IMR-90 (cell line): ENCODE results near the gene MCTP1. TPM values are rescaled to one million over a fixed set of nuclear protein-coding genes. Genes with fewer than 3 reads are reported as not detected.

Experiments
- ATAC-seq: fragments of 200-7000 bp; cut with Tn5 transposase; 2 replicates; pipeline ENCODE4 v1.9.1; 2020; ENCODE audit warnings: low read depth, mild to moderate bottlenecking, moderate library complexity
- BruUV-seq: library from RNA; stranded (reverse); fragments of 400-500 nt; replicated peaks from 2 replicates; lab custom pipeline; 2021; lab: Mats Ljungman, UMichigan
- CTCF ChIA-PET: fragments of 300-600 bp; formaldehyde crosslinking; extraction: SDS; loops from one replicate; lab custom pipeline; 2021; ENCODE audit warnings: antibody characterized with exemption; lab: Yijun Ruan, JAX
- POLR2A ChIA-PET: fragments of 300-600 bp; sonication (Branson Sonifier 250); formaldehyde crosslinking; loops from one replicate; lab custom pipeline; 2022; ENCODE audit warnings: antibody characterized with exemption; ENCODE audit not compliant: unreplicated experiment; lab: Charles Lee
- DNase-seq: peaks from one replicate; pipeline ENCODE4 v3.0.0; 2013
- H2AFZ ChIP-seq: replicated peaks from 2 replicates; pipeline ENCODE3; 2013; ENCODE audit warnings: low read length, mild to moderate bottlenecking; ENCODE audit not compliant: poor library complexity
- H2AK5ac ChIP-seq: 2 replicates; pipeline ENCODE4 v1.6.1; 2013; ENCODE audit warnings: low read depth, low read length, inconsistent platforms
- H2AK9ac ChIP-seq: replicated peaks from 2 replicates; pipeline ENCODE3; 2013; ENCODE audit warnings: mild to moderate bottlenecking, low read depth, low read length, moderate library complexity; ENCODE audit not compliant: poor library complexity
- H2BK120ac ChIP-seq: 2 replicates; pipeline ENCODE4 v1.6.1; 2013; ENCODE audit warnings: low read depth, low read length, inconsistent platforms
- H2BK15ac ChIP-seq: 3 replicates; pipeline ENCODE4 v1.6.1; 2013; ENCODE audit warnings: low read depth, low read length, inconsistent platforms
- H2BK20ac ChIP-seq: 2 replicates; pipeline ENCODE4 v1.6.1; 2013; ENCODE audit warnings: low read depth, mild to moderate bottlenecking, inconsistent platforms, low read length, moderate library complexity
- H2BK5ac ChIP-seq: 2 replicates; pipeline ENCODE4 v1.6.1; 2013; ENCODE audit warnings: mild to moderate bottlenecking, low read depth, low read length, inconsistent platforms; ENCODE audit not compliant: poor library complexity, severe bottlenecking
- H3K14ac ChIP-seq: replicated peaks from 2 replicates; pipeline ENCODE4 v1.6.1; 2013; ENCODE audit warnings: low read depth, low read length, inconsistent platforms
- H3K18ac ChIP-seq: 2 replicates; pipeline ENCODE4 v1.6.1; 2013; ENCODE audit warnings: low read depth, low read length, control low read depth
- H3K23ac ChIP-seq: 2 replicates; pipeline ENCODE4 v1.6.1; 2013; ENCODE audit warnings: low read depth, low read length, inconsistent platforms
- H3K27ac ChIP-seq: 2 replicates; pipeline ENCODE4 v1.5.1; 2013; ENCODE audit warnings: mild to moderate bottlenecking, control low read depth, low read length; ENCODE audit not compliant: insufficient read depth
- H3K27me3 ChIP-seq: 2 replicates; pipeline ENCODE4 v1.6.1; 2013; ENCODE audit warnings: low read length; ENCODE audit not compliant: control insufficient read depth, insufficient read depth
- H3K36me3 ChIP-seq: 2 replicates; pipeline ENCODE4 v1.6.1; 2013; ENCODE audit warnings: low read length, mixed read lengths; ENCODE audit not compliant: control insufficient read depth, insufficient read depth
- H3K4ac ChIP-seq: 2 replicates; pipeline ENCODE4 v1.6.1; 2013; ENCODE audit warnings: low read depth, low read length, inconsistent platforms
- H3K4me1 ChIP-seq: 2 replicates; pipeline ENCODE4 v1.6.1; 2013; ENCODE audit warnings: low read length, mixed read lengths; ENCODE audit not compliant: control insufficient read depth, insufficient read depth
- H3K4me2 ChIP-seq: 2 replicates; pipeline ENCODE4 v1.6.1; 2013; ENCODE audit warnings: low read depth, mild to moderate bottlenecking, control low read depth, low read length, moderate library complexity
- H3K4me3 ChIP-seq: 2 replicates; pipeline ENCODE4 v1.5.1; 2013; ENCODE audit warnings: low read depth, mild to moderate bottlenecking, control low read depth, low read length, moderate library complexity; ENCODE audit not compliant: insufficient read depth
- H3K56ac ChIP-seq: 2 replicates; pipeline ENCODE4 v1.6.1; 2013; ENCODE audit warnings: low read length, inconsistent platforms; ENCODE audit not compliant: insufficient read depth; ENCODE audit errors: extremely low read depth
- H3K79me1 ChIP-seq, 2 experiments: 2 replicates each; pipeline ENCODE4 v1.6.1; 2013; ENCODE audit warnings: low read length in 2 of 2, inconsistent platforms in 1 of 2, low read depth in 1 of 2
- H3K9ac ChIP-seq: 2 replicates; pipeline ENCODE4 v1.6.1; 2013; ENCODE audit warnings: low read depth, low read length, control low read depth
- H3K9me1 ChIP-seq: 2 replicates; pipeline ENCODE4 v1.6.1; 2013; ENCODE audit warnings: low read length, inconsistent platforms; ENCODE audit not compliant: insufficient read depth
- H3K9me3 ChIP-seq: 2 replicates; pipeline ENCODE4 v1.6.1; 2013; ENCODE audit warnings: low read length; ENCODE audit not compliant: control insufficient read depth, insufficient read depth
- H4K20me1 ChIP-seq: 2 replicates; pipeline ENCODE4 v1.6.1; 2013; ENCODE audit warnings: low read length, inconsistent platforms; ENCODE audit not compliant: insufficient read depth
- H4K5ac ChIP-seq: 2 replicates; pipeline ENCODE4 v1.6.1; 2013; ENCODE audit warnings: mild to moderate bottlenecking, low read depth, low read length, control low read depth
- H4K8ac ChIP-seq, 2 experiments: 2 replicates each; pipeline ENCODE4 v1.6.1; 2013; ENCODE audit warnings: low read depth in 2 of 2, low read length in 2 of 2, control low read depth in 1 of 2, inconsistent platforms in 1 of 2
- H4K91ac ChIP-seq: 2 replicates; pipeline ENCODE4 v1.6.1; 2013; ENCODE audit warnings: low read depth, low read length, inconsistent platforms; ENCODE audit not compliant: insufficient read depth
- BHLHE40 ChIP-seq: fragments of 150-350 bp; IDR thresholded peaks from 2 replicates; pipeline ENCODE4 v1.6.1; 2016; ENCODE audit warnings: mild to moderate bottlenecking, low read depth, low read length
- CEBPB ChIP-seq: IDR thresholded peaks from 2 replicates; pipeline ENCODE4 v1.6.1; 2012; ENCODE audit warnings: low read depth, low read length, improper control_type of control experiment
- CHD1 ChIP-seq: IDR thresholded peaks from 2 replicates; pipeline ENCODE4 v1.6.1; 2012; ENCODE audit warnings: low read depth, low read length, improper control_type of control experiment
- CTCF ChIP-seq: conservative IDR thresholded peaks from 2 replicates; pipeline ENCODE4 v1.5.1; 2012; ENCODE audit warnings: mild to moderate bottlenecking, low read depth, low read length, improper control_type of control experiment
- FOS ChIP-seq: fragments of 150-350 bp; IDR thresholded peaks from 2 replicates; pipeline ENCODE4 v1.6.1; 2016; ENCODE audit warnings: low read depth, low read length
- MAFK ChIP-seq: IDR thresholded peaks from 2 replicates; pipeline ENCODE4 v1.6.1; 2012; ENCODE audit warnings: low read depth, low read length, improper control_type of control experiment
- MAZ ChIP-seq: IDR thresholded peaks from 2 replicates; pipeline ENCODE4 v1.6.1; 2012; ENCODE audit warnings: low read depth, mild to moderate bottlenecking, low read length, improper control_type of control experiment, moderate library complexity, borderline replicate concordance
- MXI1 ChIP-seq: IDR thresholded peaks from 2 replicates; pipeline ENCODE4 v1.6.1; 2012; ENCODE audit warnings: low read depth, mild to moderate bottlenecking, low read length, moderate library complexity, borderline replicate concordance
- NFE2L2 ChIP-seq: fragments of 150-350 bp; IDR thresholded peaks from 2 replicates; pipeline ENCODE4 v1.6.1; 2016; ENCODE audit warnings: low read depth, mild to moderate bottlenecking, low read length
- POLR2A ChIP-seq: IDR thresholded peaks from 2 replicates; pipeline ENCODE4 v1.6.1; 2012; ENCODE audit warnings: mild to moderate bottlenecking, low read depth, low read length
- RAD21 ChIP-seq: IDR thresholded peaks from 2 replicates; pipeline ENCODE4 v1.6.1; 2012; ENCODE audit warnings: low read length, improper control_type of control experiment
- RCOR1 ChIP-seq: IDR thresholded peaks from 2 replicates; pipeline ENCODE4 v1.6.1; 2012; ENCODE audit warnings: mild to moderate bottlenecking, low read length, improper control_type of control experiment; ENCODE audit not compliant: insufficient replicate concordance
- RFX5 ChIP-seq: IDR thresholded peaks from 2 replicates; pipeline ENCODE4 v1.8.0; 2012; ENCODE audit warnings: low read depth, mild to moderate bottlenecking, low read length, moderate library complexity
- SMC3 ChIP-seq: fragments of 150-350 bp; IDR thresholded peaks from 2 replicates; pipeline ENCODE4 v1.6.1; 2016; ENCODE audit warnings: low read depth, mild to moderate bottlenecking, antibody characterized with exemption, low read length, moderate library complexity
- USF2 ChIP-seq: fragments of 150-350 bp; IDR thresholded peaks from 2 replicates; pipeline ENCODE4 v1.6.1; 2017; ENCODE audit warnings: mild to moderate bottlenecking, antibody characterized with exemption, low read length, low read depth
- WGBS, 2 experiments: methylation state at CpG; one replicate each; pipeline versions ENCODE4 v1.1.5 to v1.1.7; 2013; ENCODE audit warnings: missing lambda C conversion rate in 2 of 2; ENCODE audit not compliant: insufficient read length in 1 of 2; ENCODE audit errors: extremely low coverage in 2 of 2; 5-methylcytosine and 5-hydroxymethylcytosine counted together
- dilution Hi-C: fragments of 300-500 bp; cut with HindIII; formaldehyde crosslinking; loops from one replicate; pipeline ENCODE4 v1.14.3; 2018; ENCODE audit warnings: low sequenced_read_pairs; ENCODE audit not compliant: unreplicated experiment
- in situ Hi-C: fragments of 300-500 bp; cut with MboI; formaldehyde crosslinking; loops from 3 replicates; pipeline ENCODE4 v1.14.3; 2019; ENCODE audit warnings: low sequenced_read_pairs, inconsistent platforms, mixed read lengths
- intact Hi-C: fragments of 100-400 bp; cut with micrococcal nuclease; formaldehyde crosslinking; loops from 2 replicates; pipeline ENCODE4 v1.10.0; 2022
- polyA plus RNA-seq, 3 experiments: library from polyadenylated mRNA; depleted of rRNA; stranded (reverse); fragments of >200 nt; gene quantifications; 2 replicates each; pipeline ENCODE4 v1.2.3, GENCODE V29; 2012; ENCODE audit warnings: low replicate concordance in 1 of 3
- total RNA-seq: library from RNA; depleted of rRNA; stranded (reverse); fragments of >200 nt; gene quantifications from 2 replicates; pipeline ENCODE4 v1.2.3, GENCODE V29; 2012
- TF ChIP-seq, protein P1 (sequence below): fragments of 150-350 bp; IDR thresholded peaks from 2 replicates; pipeline ENCODE4 v1.6.1; 2016; ENCODE audit warnings: low read depth, mild to moderate bottlenecking, low read length, moderate library complexity, borderline replicate concordance

MCTP1 gene
- total and polyA plus RNA-seq, 2 of the 4 experiments (the other 2 are of a cell fraction) = 0.21 TPM; not detected in 1

- no peak overlapping the region for H2AK9ac ChIP-seq
- no peak overlapping the region for H3K9ac ChIP-seq
- no peak overlapping the region for H3K56ac ChIP-seq
- BruUV-seq = no TSS peak
- no peak for DNase-seq
- no peak overlapping the region for H3K18ac ChIP-seq
- H4K91ac ChIP-seq = no peak overlapping the region
- H3K79me1 ChIP-seq = no peaks in the 10 kb centered on the region
- no CpG with 5 or more reads among the region's 3 CpGs for WGBS, 2 experiments
- no peak overlapping the region for H4K8ac ChIP-seq
- H3K9me3 ChIP-seq = no peaks in the 10 kb centered on the region
- H4K20me1 ChIP-seq = no peaks in the 10 kb centered on the region
- intact Hi-C loops = no loop called here
- TF ChIP-seq CHD1 = no peak
- no peak for TF ChIP-seq USF2
- TF ChIP-seq, protein P1, sequence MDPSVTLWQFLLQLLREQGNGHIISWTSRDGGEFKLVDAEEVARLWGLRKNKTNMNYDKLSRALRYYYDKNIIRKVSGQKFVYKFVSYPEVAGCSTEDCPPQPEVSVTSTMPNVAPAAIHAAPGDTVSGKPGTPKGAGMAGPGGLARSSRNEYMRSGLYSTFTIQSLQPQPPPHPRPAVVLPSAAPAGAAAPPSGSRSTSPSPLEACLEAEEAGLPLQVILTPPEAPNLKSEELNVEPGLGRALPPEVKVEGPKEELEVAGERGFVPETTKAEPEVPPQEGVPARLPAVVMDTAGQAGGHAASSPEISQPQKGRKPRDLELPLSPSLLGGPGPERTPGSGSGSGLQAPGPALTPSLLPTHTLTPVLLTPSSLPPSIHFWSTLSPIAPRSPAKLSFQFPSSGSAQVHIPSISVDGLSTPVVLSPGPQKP = no peak
- no peak for TF ChIP-seq CTCF
- no peak for TF ChIP-seq FOS
- no peak for TF ChIP-seq MXI1
- TF ChIP-seq NFE2L2 = no peak
- TF ChIP-seq BHLHE40 = no peak
- no peak for TF ChIP-seq MAFK
- TF ChIP-seq RAD21 = no peak
- no peak for TF ChIP-seq MAZ
- TF ChIP-seq POLR2A = no peak
- TF ChIP-seq RFX5 = no peak
- TF ChIP-seq SMC3 = no peak
- no peak for TF ChIP-seq CEBPB
- TF ChIP-seq RCOR1 = no peak
- H3K14ac ChIP-seq = no peak overlapping the region
- no peak overlapping the region for H3K23ac ChIP-seq
- H3K9me1 ChIP-seq = no peaks in the 10 kb centered on the region
- H3K4me3 ChIP-seq = no peak overlapping the region
- CTCF ChIA-PET = no interaction called here
- no peaks in the 10 kb centered on the region for H3K27me3 ChIP-seq
- no peak overlapping the region for H2AK5ac ChIP-seq
- ATAC-seq = no peak
- H2BK120ac ChIP-seq = no peak overlapping the region
- H4K5ac ChIP-seq = no peak overlapping the region
- H3K4me1 ChIP-seq = no peaks in the 10 kb centered on the region
- no peak overlapping the region for H3K4ac ChIP-seq
- in situ Hi-C loops = no loop called here
- no peak overlapping the region for H3K27ac ChIP-seq
- POLR2A ChIA-PET = no interaction called here
- no peak overlapping the region for H2AFZ ChIP-seq
- no peaks in the 10 kb centered on the region for H3K36me3 ChIP-seq
- no peak overlapping the region for H2BK15ac ChIP-seq
- no peak overlapping the region for H2BK5ac ChIP-seq
- dilution Hi-C loops = no loop called here
- H3K4me2 ChIP-seq = no peak overlapping the region
- no peak overlapping the region for H2BK20ac ChIP-seq
These were observed 103.2 kb downstream of the MCTP1 start for GRCh38 chr5:95181644-95182043.
